Anterior cingulate cortex (tissue), 58 donors: ENCODE results near the gene FLNA.
"Not testable (repeated sequence)": the region's sequence is repeated elsewhere in the genome, so short reads cannot be mapped to it uniquely, and the experiment has no call there.

Experiments used
- DNase-seq, 58 donors: peaks; one replicate each; lab custom pipeline; 2025; lab: John Stamatoyannopoulos, UW

Gene FLNA

DNA sequence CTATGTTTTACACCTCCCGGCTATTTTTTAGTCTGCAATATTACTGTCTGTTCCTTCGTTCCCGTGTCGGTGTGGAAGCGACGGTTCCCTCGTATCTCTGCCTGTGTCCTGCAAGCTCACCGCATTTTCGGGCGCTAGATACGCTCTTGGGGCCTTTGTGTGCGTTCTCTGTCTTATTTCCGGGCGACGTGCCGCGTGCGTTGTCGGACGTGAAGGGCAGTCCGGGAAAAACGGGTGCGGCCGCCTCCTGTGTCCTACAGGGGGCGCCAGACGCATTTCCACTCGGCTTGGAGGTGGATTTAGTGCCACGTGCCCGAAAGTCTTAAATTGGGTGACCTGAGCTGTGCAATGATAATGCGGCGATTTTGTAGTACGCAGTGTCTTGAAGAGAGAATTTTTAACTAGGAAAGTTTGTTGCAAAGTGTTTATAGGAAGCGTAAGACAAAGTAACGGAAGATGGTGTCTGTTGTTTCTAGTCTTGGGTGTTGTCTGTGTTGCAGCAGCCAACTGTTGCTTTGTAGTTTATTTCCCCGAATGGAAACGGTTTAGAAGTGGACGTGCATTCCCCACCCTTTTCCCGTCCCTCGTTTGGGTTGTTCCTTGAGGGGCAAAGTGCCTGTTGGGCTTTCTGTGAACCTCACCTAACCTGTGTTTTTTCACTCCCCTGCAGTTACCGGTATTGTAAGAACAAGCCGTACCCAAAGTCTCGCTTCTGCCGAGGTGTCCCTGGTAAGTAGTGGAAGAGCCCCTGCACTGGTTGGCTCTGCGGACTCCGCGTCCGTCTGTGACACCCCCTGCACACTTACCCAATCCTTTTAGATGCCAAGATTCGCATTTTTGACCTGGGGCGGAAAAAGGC lies 24.5 kb upstream of the FLNA start:
- peak in 53 of 58 donors; percentile 3 to 82 (median 59) for DNase-seq

DNA sequence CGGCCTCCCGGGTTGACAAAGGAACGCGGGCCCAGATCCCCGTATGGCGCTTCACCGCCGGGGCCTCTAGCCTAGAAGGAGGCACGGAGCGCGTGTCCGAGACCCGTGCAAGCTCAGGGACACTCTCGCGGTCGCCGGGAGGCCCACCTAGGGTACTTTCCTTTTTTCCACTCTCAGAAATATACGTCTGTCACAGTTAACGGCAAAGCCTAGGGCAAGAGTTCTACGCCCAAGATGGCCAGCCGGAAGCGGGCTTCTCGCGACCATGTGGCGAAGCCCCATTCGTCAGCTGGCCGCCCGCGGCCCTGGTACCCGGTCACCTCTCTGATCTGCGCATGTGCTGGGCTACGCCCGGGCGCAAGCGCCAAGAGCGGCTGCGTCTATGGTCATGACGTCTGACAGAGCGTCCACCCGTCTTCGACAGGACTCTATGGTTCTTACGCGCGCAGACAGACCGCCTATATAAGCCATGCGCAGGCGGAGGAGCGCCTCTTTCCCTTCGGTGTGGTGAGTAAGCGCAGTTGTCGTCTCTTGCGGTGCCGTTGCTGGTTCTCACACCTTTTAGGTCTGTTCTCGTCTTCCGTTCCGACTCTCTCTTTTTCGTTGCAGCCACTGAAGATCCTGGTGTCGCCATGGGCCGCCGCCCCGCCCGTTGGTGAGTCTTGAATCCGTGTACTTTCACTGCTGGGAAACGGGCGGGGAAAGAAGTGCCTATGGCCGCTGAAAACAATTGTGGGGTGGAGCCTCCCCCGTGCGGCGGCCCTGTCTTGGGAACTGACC lies 23.6 kb upstream of the FLNA start, which contains the start of gene RPL10:
TSS of gene RPL10 (plus strand) at position 490 of the 780 bp plus-strand sequence. CDS start at position 633, 143 bp downstream.
- peak; percentile 21 to 97 (median 90) for DNase-seq

DNA sequence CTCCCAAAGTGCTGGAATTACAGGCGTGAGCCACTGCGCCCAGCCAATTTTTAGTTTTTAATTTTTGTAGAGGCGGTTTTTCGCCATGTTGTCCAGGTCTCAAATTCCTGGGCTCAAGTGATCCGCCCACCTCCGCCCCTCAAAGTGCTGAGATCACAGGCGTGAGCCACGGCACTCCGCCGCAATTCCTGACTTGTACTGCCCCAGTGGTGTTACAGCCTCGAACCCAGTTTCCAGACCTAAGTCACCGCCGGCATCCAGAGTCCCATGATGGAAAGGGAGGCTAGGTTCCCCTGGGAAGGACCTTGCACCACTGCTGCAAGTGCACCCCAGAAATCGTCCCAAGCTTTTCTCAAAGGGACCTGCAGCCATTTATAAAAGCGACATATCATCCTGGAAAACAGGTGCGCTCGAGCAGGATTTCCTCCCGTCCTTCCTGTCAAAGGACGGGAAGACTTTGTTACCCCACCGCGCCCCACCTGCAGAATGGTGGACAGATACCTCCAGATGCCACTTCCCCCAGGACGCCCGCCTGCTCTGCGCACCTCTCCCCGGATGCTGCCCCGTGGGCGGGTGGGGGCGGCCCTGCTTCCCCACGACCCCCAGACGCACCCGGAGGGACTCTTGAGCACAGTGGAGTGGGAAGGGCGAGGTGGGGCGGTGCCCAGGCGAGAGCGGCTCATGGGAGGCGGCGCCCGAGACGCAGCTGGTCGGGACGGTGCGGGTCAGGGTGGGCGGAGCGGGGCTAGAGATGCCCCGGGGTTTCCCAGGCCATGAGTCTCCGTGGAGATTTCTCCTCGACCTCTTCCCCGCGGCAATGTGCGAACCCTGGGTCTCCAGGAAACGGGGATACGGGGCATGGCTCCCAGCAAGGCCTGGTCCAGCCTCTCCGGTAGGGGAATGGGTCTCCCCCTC lies 22.8 kb upstream of the FLNA start:
- peak in 39 of 58 donors; percentile 15 to 79 (median 55) for DNase-seq

DNA sequence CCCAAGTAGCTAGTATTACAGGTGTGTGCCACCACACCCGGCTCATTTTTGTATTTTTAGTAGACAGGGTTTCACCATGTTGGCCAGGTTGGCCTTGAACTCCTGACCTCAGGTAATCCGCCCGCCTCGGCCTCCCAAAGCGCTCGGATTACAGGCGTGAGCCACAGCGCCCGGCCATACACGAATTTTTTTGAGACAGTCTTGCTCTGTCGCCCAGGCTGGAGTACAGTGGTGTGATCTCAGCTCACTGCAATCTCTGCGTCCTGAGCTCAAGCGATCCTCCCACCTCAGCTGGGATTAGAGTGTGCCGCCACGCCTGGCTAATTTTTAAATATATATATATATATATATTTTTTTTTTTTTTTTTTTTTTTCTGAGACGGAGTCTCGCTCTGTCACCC lies 21.9 kb upstream of the FLNA start:
- not testable (repeated sequence) for DNase-seq

DNA sequence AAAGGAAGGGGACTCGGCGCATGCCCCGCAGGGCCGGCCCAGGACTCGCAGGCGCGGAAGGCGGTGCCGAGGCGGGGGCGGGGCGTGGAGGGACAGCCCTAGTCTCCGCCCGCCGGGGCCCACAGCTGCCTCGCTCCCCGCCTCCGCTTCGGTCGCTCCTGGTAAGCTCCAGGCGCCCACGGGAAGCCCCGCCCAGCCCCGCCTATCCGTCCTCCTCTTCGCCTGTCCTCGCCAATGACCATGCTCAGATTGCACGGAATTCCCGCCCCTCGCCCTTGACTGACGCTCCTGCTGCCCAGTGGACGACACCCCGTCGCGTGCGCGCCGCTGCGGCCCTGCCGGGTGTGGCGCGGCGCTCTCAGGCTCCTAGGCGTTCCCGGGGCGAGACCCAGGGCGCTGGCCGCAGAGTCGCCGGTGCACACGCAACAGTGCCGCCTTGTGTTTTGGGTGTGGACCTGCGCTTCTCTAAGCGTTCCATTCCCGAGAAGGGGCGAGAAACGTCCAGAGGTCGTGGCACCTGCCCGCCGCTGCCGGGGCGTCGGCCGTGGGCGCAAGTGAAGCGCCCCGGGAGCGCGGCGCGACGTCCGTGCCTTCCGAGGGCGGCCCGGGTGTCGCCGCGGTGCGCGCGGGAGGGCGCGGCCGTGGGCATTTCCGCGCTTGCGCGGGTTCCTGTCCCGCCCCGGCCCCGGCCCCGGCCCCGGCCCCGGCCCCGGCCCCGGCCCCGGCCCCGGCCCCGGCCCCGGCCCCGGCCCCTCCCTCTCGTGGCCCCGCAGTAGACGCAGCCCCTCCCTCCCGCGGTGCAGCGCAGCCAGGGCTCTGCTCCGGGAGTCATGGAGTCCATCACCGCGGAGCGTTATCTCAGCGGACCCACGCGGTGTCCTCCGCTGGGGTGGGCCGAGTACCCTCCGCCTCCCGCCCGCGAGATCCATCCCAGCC lies 15.6 kb upstream of the FLNA start:
- not testable (repeated sequence) for DNase-seq

DNA sequence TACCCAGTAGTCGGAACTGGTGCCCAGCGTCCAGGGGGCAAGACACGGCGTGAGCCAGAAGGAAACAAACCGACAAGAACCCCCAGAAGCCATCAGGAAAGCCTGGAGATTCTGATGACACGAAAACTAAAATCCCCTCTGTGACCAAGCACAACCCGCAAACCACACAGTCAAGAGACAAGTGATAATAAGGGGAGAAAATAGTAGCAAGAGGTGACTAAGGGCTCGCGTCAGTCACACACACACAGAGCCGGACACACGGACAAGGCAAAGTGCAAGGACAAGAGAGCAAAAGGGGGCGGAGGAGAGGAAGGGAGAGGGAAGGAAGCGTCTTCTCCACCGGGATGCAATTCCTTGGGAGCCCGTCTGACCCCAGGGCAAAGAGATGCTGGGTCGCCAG lies 14.2 kb upstream of the FLNA start:
- DNase-seq = not testable (repeated sequence)

DNA sequence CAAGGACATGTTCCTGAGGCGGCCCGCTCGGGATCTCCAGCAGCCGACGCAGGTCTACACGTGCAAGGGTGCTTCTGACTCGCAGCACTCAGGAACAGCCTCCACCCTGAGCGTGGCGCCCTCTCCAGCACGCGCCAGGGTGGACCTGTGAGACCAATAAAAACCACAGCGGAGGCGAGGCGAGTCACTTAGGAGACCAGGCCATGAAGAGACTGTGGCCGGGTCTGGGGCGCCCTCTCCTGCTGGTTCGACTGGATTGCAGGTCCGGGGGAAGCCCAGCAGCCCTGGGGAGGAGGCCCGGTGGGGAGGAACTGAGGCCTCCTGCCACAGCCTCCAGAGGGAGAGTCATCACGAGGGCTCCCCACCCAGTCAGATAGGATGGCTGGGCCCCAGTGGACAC lies 13.7 kb upstream of the FLNA start:
- DNase-seq = not testable (repeated sequence)

DNA sequence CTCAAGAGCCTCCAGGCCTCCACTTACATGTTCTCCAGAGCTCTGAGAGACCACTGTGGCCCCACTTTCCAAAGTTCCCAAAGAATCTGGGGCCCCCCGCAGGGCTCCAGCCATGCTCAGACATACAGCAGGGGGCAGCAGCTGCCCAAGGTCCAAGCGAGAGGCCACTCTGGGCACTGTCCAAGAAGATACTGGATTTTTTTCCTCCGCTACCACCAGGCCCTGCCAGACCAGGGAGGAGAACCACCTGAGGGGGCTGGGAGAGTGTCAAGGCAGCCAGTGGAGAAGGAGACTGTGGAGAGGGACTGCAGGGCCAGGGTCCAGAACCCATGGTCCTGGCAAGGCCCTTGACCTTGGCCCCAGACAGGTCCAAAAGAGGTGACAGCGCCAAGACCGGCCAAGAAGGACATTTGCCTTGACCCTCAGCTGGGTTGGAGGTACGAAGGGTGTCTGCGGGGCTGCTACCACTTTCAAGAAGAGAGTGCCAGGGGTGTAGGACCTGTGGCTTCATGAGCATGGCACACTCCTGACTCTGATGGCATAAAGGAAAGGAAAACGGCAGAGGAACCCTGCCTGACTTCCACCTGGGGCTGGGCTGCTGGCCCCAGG lies 10.0 kb upstream of the FLNA start:
- DNase-seq = peak in 1 of 58 donors; percentile 14

DNA sequence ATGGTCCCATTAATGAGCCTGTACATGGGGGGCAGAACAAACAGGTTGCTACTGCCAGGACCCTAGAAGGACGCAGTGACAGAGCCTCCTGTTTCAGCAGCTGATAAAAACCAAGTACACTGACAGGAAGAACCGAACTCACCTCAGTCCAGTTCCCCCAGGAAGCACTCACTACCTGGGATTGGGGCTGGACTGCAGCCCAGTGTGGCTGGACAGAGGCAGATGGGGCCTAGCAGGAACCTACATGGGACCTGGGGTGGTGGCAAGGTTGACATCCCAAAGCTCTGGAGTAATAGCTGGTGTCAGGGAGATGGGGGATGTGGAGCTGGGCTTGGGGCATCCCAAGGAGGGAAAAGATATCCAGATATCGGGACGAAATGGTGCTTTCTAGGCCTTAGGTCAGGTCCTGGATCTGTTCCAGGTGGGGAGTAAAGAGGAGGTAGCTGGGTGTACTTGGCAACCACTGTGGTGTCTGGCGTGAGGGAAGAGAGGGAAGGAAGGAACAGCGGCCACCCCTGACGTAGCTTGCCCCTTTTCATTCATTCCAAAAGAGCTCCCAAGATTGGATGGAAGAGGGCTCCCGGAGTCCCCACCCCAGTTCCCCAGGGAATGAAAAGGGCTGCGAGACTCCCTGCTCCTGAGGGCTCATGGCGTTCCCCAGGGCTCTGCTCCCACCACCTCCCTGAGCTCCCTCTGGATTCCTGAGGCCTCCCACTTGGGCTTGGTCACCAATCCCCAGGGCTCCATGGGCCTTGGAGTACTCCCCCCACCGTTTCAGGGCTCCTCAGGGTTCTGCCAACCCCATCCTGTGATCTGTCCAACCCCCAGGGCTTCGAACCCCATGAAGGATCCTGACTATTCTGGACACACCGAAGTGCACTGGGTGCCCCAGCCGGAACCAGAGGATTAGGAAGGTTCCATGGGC lies 9.2 kb upstream of the FLNA start:
- DNase-seq = no peak

DNA sequence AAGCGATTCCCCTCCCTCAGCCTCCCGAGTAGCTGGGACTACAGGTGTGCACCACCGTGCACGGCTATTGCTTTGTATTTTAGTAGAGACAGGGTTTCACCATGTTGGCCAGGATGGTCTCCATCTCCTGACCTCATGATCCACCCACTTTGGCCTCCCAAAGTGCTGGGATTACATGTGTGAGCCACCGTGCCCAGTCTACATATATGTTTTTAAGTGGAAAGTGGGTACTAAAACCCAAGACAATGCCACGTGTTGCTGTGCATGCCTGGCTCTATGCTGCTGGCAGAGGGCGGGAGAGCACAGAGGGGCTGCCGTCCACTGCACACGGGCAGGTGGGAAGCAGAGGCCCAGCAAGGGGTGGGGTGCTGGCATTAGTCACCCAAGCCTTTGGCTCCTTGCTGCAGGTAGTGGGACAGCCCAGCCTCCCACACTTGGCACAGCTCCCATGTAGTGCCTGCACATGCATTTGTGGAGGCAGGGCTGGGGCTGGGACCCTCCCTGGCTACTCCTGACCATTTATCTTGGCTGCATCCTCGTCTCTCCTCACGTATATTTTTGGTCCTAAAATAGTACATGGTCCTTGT lies 8.1 kb upstream of the FLNA start:
- no peak for DNase-seq

DNA sequence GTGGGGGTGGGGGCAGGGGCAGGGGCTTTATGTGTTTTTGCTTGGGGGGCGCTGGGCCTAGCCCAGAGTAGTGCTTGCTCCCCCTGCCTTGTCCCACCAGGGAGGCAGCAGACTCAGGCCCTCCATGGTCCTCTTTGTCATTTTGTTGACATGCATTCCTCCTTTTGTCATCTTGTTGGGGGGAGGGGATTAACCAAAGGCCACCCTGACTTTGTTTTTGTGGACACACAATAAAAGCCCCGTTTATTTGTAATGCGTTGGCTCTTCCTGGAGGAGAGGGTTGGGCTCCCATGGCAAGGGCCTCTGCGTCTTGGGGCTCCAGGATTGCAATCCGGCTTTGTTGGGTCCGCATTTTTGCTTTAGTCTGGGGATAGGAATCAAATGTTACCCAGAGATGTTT lies 6.8 kb upstream of the FLNA start:
- no peak for DNase-seq

DNA sequence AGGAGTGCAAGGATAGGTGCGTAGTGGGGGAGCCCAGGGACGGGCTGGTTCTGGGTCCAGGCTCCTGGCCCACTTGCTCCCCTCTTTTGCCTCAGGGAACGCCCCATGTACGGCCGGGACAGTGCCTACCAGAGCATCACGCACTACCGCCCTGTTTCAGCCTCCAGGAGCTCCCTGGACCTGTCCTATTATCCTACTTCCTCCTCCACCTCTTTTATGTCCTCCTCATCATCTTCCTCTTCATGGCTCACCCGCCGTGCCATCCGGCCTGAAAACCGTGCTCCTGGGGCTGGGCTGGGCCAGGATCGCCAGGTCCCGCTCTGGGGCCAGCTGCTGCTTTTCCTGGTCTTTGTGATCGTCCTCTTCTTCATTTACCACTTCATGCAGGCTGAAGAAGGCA lies 6.4 kb upstream of the FLNA start:
- DNase-seq = no peak

DNA sequence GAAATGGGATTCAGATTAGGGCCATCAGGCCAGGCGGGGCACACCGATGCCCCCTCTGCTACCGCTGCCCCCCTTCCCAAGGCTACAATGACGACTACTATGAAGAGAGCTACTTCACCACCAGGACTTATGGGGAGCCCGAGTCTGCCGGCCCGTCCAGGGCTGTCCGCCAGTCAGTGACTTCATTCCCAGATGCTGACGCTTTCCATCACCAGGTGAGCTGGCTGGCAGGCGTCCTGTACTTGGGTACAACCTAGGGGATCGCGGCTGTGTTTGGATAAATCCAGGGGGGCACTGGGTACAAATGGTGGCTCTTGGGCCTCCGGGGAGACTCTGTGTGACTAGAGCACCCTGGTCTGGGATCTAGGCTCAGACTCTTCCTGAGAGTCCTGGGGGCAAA lies 5.7 kb upstream of the FLNA start:
- DNase-seq = no peak

DNA sequence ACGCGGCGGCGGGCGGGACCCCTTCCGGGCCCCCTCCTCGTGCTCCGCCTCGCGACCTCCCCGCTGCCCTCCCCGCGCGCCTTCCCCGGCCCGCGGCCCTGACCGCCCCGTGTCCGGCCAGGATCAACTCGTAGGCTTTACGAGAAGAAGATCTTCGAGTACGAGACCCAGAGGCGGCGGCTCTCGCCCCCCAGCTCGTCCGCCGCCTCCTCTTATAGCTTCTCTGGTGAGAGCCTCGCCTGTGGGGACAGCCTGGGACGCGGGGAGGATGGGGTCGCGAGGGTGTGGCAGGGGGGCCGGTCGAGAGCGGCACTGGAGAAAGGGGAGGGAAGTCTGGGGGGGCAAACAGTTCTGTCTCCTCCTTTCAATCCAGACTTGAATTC lies 5.1 kb upstream of the FLNA start:
- DNase-seq = no peak

DNA sequence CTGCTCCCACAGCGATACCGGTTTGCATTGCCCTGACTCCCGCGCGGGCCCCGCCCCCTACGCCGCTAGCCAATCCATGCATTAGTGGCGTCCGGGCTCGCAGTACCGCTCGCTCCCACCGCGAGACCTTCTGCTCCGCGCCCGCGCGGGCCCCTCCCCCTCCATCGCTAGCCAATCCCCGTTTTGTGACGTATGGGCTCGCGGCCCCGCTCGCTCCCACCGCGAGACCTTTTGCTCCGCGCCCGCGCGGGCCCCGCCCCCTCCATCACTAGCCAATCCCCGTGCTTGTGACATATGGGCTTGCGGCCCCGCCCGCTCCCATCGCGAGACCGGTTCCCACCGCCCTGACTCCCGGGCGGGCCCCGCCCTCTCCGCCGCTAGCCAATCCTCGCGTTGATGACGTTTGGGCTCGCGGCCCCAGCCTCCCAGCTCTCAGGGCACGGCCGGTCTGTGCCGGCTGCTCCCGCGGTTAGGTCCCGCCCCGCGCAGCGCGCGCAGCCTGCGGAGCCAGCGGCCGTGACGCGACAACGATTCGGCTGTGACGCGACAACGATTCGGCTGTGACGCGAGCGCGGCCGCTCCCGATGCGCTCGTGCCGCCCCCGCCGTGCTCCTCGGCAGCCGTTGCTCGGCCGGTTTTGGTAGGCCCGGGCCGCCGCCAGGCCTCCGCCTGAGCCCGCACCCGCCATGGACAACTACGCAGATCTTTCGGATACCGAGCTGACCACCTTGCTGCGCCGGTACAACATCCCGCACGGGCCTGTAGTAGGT lies 4.5 kb upstream of the FLNA start, which contains the start of gene EMD:
TSS of gene EMD (plus strand) at position 497 of the 770 bp plus-strand sequence. CDS start at position 687, 190 bp downstream.
- DNase-seq = peak; percentile 55 to 100 (median 99)

DNA sequence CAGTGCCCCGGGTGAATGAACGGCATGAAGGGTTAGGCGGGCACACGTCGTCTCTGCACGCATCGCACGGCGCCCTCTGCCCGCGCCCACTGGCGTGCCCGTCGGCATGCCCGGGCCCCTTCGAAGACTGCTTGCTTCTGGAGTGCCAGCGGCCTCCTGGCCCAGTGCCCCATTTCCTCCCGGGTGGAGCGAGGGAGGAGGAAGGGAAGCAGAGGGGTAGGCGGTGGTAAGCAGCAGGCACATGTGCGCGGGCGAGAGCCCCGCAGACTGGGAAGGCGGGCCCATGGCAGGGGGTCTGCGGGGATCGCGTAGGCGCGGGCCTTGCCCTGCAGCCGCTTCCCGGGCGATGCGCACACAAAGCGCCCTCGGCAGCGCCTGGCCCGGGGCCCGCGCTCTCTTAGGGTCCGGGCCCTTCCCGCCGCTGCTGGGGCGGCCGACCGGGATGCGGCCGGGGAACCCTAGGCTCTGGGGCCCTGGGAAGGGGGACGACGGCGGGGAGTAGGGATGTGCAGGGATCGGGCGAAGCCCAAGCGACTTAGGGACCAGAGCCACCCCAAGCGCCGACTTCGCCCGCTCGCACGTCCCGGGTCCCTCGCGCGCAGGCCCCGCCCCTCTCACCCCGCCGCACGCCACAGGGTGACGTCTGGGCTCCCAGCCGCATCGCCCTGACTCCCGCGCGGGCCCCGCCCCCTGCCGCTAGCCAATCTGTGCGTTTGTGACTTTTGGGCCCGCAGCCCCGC lies 3.8 kb upstream of the FLNA start:
- DNase-seq = peak in 36 of 58 donors; percentile 5 to 85 (median 37)
